GM11168 (cell line): ENCODE results near the gene CNOT10.
"Not testable (repeated sequence)": the region's sequence is repeated elsewhere in the genome, so short reads cannot be mapped to it uniquely, and the experiment has no call there.

Source experiments
- in situ Hi-C: fragments of 300-500 bp; cut with MboI; formaldehyde crosslinking; loops from one replicate; pipeline ENCODE4 v1.12.0; 2022; ENCODE audit warnings: low sequenced_read_pairs; ENCODE audit not compliant: unreplicated experiment

Gene CNOT10

GRCh38 chr3:32685543-32686185 lies 676 bp downstream of the CNOT10 start:
- in situ Hi-C loops, result no loop called here

GRCh38 chr3:32686713-32687112 lies 1.7 kb downstream of the CNOT10 start:
- in situ Hi-C loops, result no loop called here

GRCh38 chr3:32691847-32692246 lies 6.9 kb downstream of the CNOT10 start:
- in situ Hi-C loops, result no loop called here

- in situ Hi-C loops, result no loop called here
Observed at GRCh38 chr3:32696523-32696922, 11.5 kb downstream of the CNOT10 start.

GRCh38 chr3:32698506-32698905 lies 13.5 kb downstream of the CNOT10 start:
- in situ Hi-C loops, result no loop called here

- in situ Hi-C loops, result no loop called here
Observed at GRCh38 chr3:32699429-32699828, 14.4 kb downstream of the CNOT10 start.

- in situ Hi-C loops, result no loop called here
Observed at GRCh38 chr3:32700244-32700643, 15.3 kb downstream of the CNOT10 start.

- in situ Hi-C loops, result no loop called here
Observed at GRCh38 chr3:32703491-32703972, 18.5 kb downstream of the CNOT10 start.

- in situ Hi-C loops, result no loop called here
Observed at GRCh38 chr3:32705232-32705631, 20.2 kb downstream of the CNOT10 start.

GRCh38 chr3:32706348-32707025 lies 21.5 kb downstream of the CNOT10 start:
- in situ Hi-C loops, result no loop called here

GRCh38 chr3:32707026-32707370 lies 22.0 kb downstream of the CNOT10 start:
- in situ Hi-C loops, result no loop called here

- in situ Hi-C loops, result no loop called here
Observed at GRCh38 chr3:32708672-32709283, 23.8 kb downstream of the CNOT10 start.

- in situ Hi-C loops, result no loop called here
Observed at GRCh38 chr3:32709346-32709745, 24.4 kb downstream of the CNOT10 start.

GRCh38 chr3:32712506-32713055 lies 27.6 kb downstream of the CNOT10 start:
- in situ Hi-C loops, result no loop called here

- in situ Hi-C loops, result no loop called here
Observed at GRCh38 chr3:32713181-32713580, 28.2 kb downstream of the CNOT10 start.

- in situ Hi-C loops, result no loop called here
Observed at GRCh38 chr3:32719335-32719734, 34.3 kb downstream of the CNOT10 start.

- in situ Hi-C loops, result no loop called here
Observed at GRCh38 chr3:32719931-32720330, 34.9 kb downstream of the CNOT10 start.

- in situ Hi-C loops, result no loop called here
Observed at GRCh38 chr3:32725721-32726120, 40.7 kb downstream of the CNOT10 start.

GRCh38 chr3:32733631-32734229 lies 48.7 kb downstream of the CNOT10 start:
- in situ Hi-C loops, result loop anchor here (10.0 kb wide), 1 partner anchor 171 kb away; no protein-coding TSS in a partner anchor

- in situ Hi-C loops, result loop anchor here (10.0 kb wide), 1 partner anchor 170 kb away; no protein-coding TSS in a partner anchor
Observed at GRCh38 chr3:32734756-32735155, 49.8 kb downstream of the CNOT10 start.

- in situ Hi-C loops, result not testable (repeated sequence)
Observed at GRCh38 chr3:32743470-32743869, 58.5 kb downstream of the CNOT10 start.
